GM18526 (cell line): ENCODE measurements around the gene ST8SIA4.

ENCODE experiments used
- POLR2A ChIP-seq: IDR thresholded peaks from 3 replicates; pipeline ENCODE4 v1.6.1; 2011; ENCODE audit not compliant: insufficient read length; ENCODE audit errors: extremely low read depth

ST8SIA4 gene

DNA sequence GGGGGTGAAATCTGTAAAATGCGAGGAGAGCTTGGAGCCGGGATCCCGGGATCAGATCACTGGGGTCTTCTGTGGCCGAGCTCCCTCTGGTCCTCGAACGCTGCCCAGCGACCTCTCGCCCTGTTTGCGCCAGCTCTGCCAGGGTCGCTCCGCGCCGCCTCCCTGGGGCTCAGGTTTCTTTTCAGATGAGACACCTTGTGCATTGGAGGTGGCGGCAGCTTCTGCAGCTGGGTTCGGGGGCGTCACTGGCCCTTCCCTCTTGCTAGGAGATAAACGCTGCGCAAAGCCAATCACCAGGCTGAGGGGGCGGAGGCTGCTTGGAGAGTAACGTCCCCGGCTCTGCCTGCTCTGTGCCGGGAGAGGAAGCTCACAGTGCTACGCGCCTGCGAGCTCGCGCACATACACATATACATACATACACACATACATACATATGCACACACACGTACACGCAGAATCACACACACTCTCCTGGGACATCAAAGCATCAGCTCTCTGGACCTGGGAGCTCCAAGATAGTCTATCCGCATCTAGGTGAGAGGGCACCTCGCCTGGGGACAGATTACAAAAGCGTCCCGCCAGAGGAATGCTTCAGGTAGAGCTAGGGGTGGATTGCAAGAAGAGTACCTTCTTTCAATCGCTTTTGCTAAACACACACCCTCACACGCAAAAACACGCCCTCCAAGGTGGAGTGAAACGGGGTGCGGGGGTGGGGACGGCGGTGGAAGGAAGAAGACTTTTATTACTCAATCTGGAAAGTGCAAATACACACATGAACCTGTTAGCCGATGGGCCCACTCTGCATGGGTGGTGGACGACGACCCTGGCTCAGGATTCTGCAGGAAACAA is at the start of gene ST8SIA4:
Gene ST8SIA4, minus strand, starts transcription at position 244 of the 849 bp plus-strand sequence. CDS start 327 bp downstream, outside the sequence.
- TF ChIP-seq POLR2A: peak; percentile 96

GRCh38 chr5:100950985-100951384 is 47.9 kb upstream of the ST8SIA4 start:
- no peak for TF ChIP-seq POLR2A

GRCh38 chr5:100913298-100913697 is 10.2 kb upstream of the ST8SIA4 start:
- TF ChIP-seq POLR2A: no peak

DNA sequence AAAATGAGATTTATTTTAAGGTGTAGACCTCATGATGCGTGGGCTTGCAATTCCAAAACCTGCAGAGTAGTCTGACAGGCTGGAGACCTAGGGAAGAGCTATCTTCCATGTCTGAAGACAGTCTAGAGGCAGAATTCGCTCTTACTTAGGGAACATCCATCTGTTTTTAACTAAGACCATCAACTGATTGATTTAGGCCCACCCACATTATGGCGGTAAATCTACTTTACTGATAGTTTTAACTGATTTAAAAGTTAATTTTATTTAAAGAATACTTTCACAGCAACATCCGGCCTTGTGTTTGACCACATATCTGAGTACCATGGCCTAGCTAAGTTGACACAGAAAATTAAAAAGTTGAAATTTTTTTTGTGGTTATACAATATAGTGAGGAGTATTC is 6.0 kb upstream of the ST8SIA4 start:
- no peak for TF ChIP-seq POLR2A

DNA sequence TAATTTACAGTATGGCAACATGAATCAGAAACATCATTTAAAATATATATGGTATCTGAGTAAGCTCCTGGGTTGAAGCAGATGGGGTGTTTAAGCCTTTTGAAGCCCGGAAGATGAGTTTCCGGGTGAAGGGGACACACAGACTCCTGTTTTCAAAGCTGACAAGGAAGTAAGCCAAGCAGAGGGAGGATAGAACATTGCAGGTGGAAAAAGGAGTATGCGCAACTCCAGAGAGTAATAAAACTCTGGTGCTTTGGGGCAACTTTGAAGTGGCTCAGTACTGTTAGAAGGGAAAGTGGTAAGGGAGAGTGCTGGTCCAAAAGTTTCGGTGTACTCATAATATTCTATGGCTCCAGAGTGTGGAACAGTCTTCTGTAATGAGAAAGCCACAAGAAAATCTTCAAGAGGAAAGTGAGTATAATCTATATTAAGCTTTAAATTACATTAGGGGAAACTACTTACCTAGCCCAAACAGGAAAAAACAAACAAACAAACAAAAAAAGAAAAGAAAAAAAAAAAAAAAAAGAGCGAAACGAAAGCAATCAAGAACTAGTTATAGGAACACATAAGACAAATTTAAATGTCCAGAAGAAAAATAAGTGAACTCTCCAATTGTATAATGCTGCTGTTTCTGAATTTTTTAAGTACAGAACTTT is 2.3 kb upstream of the ST8SIA4 start:
- no peak for TF ChIP-seq POLR2A

GRCh38 chr5:100904259-100904861 is 1.3 kb upstream of the ST8SIA4 start:
- peak; percentile 48 for TF ChIP-seq POLR2A

- no peak for TF ChIP-seq POLR2A
Measured at GRCh38 chr5:100902440-100903038, 543 bp downstream of the ST8SIA4 start.

DNA sequence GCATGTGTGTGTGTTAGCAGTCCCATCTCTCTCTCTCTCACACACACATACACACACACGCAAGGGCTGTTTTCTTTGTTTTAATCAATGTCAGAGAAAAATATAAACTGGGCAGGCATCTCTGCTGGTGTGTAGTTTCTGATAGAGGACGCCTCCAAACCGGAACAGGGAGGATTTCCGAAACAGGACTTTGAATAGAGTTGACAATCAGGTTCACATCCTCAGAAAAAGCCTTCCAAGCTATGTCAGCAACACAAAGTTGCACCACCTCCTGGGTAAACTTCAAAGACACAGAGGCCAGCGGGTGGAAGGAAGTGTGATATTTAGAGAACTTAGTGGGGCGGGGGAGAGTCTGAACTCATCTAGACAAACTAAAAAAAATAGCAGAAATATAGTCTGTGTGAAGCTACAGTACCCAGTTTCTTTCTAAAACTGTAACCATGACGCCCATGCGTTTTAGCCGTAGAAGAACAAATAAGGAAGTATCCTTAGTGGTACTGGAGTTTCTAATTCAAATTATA is 1.2 kb downstream of the ST8SIA4 start:
- no peak for TF ChIP-seq POLR2A

DNA sequence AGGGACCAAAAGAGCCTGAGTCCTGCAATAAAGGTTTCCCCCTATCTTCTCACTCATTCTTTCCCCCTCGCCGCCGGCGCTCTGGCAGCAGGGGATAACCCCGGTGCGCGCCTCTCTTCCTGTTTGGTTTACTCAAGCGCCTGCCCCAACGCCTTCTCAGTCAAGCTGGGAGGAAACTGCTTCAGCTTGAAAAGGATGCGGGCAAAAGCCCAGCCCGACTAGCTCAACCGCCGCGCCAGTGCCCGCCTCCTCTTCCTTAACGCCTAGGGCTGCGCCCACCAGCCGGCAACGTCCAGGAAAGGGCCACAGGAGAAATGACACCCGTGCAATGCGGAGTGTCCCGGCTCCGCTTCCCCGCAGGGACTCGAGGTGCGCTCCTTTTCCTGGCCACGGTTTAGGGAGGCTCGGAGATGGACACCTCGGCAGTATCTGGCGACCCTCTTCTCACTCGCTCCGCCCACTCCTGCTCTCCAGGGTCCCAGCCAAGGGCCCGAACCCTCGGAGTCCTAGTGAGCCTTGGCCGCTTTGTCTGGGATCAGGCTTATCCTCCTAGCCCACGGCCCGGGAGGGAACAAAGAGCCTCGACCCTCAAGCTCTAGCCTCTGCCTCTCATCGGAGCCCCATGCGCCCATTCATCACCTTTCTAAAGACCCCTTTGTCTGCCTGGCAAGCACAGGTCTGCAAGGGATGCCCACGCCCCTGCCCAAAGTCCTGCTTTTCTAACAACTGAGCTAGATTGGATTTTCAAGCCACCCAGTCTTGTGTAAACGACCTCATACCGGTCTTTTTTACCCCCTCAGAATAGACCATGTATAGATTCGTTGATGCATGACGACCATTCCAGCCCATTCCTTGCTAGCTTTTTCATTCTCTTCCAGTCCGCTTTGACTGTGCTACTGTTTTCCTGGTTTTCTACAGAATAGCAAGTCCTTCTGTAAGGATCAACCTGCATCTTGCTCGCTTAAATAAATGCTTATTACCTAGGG is 2.0 kb downstream of the ST8SIA4 start:
- TF ChIP-seq POLR2A: peak; percentile 61

DNA sequence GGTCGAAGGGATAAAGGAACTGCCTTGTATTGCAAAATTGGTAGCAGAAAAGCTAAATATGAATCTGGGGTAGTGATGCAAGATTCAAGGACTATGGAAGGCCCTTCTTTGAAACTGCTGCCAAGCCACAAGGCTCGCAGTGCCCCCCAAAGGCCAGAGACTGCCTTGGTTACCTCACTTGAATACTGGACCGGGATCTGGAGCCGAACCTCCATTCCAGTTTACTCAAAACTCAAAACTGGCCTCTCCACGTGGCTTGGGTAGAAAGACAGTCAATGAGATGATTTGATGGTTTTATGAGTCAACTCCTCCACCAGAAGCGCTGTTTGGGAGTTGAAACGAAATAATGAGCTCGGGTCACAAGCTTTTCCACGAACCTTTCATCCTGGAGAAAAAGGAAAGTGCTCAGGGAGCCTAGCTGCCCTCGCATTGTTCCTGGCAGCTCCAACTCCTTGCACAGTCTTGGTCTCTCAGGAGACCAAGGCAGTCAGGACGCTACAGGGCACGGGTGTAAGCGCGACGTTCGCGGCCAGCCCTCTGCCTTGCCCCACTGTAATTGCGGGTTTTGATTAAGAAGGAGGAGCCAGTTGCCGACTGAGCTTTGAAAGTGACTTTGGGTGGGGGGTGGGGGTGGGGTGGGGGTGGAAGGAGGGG is 2.8 kb downstream of the ST8SIA4 start:
- TF ChIP-seq POLR2A: peak; percentile 69

DNA sequence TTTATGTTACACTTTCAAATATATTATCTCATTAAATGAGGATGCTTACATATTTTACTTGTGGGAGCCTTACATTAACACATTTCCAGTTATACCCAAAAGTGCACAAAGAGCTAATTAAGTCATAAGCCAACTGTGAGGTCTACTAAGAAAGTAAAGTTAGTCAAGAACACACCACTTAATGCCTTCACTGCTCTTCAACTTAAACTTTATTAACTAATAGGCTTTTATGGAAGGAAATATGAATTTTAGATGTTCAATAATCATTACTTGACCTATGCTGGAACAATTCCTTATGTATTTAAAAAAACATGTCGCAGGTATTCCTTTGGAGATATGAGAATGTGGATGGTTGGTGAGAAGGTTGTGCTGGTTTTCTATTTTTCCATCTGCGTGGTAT is 3.4 kb downstream of the ST8SIA4 start:
- TF ChIP-seq POLR2A: no peak

- no peak for TF ChIP-seq POLR2A
Measured at GRCh38 chr5:100898504-100899346, 4.4 kb downstream of the ST8SIA4 start.

DNA sequence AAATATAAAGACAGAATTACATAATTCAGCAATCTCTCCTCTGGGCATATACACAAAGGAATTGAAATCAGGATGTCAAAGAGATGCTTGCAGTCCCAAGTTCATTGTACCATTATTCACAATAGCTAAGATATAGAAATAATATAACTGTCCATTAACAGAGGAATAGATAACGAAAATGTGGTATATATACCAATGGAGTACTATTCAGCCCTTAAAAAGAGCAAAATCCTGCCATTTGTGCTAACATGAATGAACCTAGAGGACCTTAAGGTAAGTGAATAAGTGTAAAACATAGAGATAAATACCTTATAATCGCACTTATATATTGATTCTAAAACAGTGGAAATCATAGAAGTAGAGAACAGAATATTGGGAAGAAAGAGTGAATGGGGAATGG is 7.0 kb downstream of the ST8SIA4 start:
- no peak for TF ChIP-seq POLR2A

DNA sequence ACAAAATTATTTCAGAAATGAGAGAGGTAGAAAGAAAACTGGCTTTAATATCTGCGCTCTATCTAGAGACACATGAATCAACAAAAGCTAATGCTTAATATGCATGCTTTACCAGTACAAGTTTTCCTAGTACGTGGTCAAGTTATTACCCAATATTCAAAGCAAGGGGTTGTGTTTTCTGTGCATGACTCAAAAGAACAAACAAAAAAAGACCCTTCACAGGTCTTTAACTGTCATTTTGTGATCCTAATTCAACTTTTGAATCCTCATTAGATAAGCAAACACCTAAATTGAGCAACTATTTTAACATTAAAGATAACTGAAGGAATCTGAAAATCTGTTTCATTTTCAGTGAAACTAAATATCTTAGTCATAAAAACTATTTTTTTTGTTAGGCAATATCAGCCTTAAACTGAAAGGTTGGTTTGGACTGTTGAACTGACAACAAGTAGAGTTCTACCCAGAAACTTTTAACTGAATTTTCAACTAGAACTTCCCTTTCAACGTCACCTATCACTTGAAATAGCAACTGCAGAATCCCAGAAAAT is 12.5 kb downstream of the ST8SIA4 start:
- no peak for TF ChIP-seq POLR2A
